ENCODE measurements around the gene JCAD. TPM values are rescaled to one million over a fixed set of nuclear protein-coding genes. Genes with fewer than 3 reads are reported as not detected.

JCAD gene
- total RNA-seq, 2 experiments from 2014 or later, result 0.16 to 0.58 TPM

DNA sequence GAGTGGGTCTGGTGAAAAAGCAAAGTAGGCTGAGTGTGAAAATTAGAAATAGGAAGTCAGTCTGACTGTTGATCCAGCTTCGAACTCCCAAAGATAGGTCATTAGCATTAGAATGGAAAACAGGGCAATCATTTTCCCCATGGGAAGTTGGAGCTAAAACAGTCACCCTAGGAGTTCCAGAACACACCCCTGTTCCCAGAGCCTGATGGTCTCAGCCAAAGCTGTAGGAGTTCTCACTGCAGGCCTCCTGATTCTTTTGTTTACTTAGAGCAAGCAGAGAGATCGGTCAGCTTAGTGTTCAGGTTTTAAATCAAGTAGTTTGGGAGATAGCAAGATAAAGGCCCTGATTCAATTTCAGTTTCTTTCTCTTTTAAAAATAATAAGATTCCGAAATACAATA is 28.8 kb upstream of the JCAD start:
- DNase-seq, result no peak
- Mint-ChIP-seq H3K27ac (no peak overlapping the region), H3K36me3 (no peaks in the 10 kb centered on the region), H3K9me3 (ENCODE audit: low read depth) (no peaks in the 10 kb centered on the region), H3K4me1 (no peaks in the 10 kb centered on the region), H3K27me3 (peaks cover 46% of the 10 kb centered on the region), H3K4me3 (no peak overlapping the region)
- no peak for ATAC-seq
- CTCF ChIA-PET, result no interaction called here

DNA sequence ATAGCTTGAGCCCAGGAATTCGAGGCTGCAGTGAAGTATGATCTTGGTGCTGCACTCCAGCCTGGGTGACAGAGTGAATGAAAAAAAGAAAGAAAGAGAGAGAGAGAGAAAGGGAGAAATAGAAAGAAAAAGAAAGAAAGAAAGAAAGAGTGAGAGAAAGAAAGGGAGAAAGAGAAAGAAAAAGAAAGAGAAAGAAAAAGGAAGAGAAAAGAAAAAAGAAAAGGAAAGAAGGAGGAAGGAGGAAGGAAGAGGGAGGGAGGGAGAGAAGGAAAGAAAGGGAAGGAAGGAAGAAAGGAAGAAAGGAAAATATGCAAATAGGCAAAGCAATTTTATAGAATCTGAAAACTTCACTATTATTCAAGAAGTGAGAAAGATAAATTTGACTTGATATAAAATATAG is 24.5 kb upstream of the JCAD start:
- DNase-seq, result no peak
- Mint-ChIP-seq H3K27ac (no peak overlapping the region), H3K36me3 (peaks cover 2% of the 10 kb centered on the region), H3K9me3 (ENCODE audit: low read depth) (peaks cover 3% of the 10 kb centered on the region), H3K27me3 (peaks cover 43% of the 10 kb centered on the region), H3K4me3 (no peak overlapping the region), H3K4me1 (no peaks in the 10 kb centered on the region)
- CTCF ChIA-PET, result interaction anchor here (1.4 kb wide), 1 partner anchor 12 kb away, joined by 4 read pairs; no protein-coding TSS in a partner anchor
- ATAC-seq, result no peak

DNA sequence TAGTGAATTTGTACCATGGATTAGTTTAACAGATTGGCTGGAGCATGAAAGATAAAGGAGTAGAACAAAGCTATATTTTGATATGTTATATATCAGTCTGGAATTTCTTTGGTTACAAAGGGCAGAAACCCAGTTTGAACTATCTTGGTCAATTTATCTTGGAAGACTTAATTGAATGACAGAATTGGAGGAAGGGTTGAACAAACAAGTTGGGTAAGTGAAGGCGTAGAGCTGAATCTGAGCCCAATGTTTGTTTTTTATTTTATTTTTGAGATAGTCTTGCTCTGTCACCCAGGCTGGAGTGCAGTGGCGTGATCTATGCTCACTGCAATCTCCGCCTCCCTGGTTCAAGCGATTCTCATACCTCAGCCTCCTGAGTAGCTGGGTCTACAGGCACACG is 21.8 kb upstream of the JCAD start:
- Mint-ChIP-seq H3K36me3 (peaks cover 2% of the 10 kb centered on the region), H3K4me1 (no peaks in the 10 kb centered on the region), H3K9me3 (ENCODE audit: low read depth) (peaks cover 3% of the 10 kb centered on the region), H3K4me3 (no peak overlapping the region), H3K27me3 (peaks cover 54% of the 10 kb centered on the region), H3K27ac (no peak overlapping the region)
- CTCF ChIA-PET, result interaction anchor here (1.2 kb wide), 1 partner anchor 79 kb away, joined by 3 read pairs; no protein-coding TSS in a partner anchor
- ATAC-seq (no peak), DNase-seq (no peak)

DNA sequence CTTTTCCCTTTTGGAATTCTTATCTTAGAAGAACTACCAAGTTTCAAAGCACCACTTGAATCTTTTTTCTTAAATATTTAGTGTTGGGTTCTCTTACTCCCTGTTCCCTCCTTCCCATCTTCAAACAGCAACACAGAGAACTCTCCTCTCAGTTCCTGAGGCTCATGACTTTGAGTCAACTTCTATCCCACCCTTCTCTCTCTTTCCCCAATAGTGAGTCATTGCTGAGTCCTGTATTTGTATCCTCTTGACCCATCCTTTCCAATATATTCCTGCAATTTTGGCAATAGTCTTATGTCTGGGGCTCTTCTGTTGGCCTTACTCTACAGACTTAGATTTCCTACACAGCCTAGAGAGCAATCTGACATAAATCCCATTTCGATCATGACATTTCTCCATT is 20.8 kb upstream of the JCAD start:
- Mint-ChIP-seq H3K9me3 (ENCODE audit: low read depth) (peaks cover 3% of the 10 kb centered on the region), H3K4me1 (no peaks in the 10 kb centered on the region), H3K27me3 (peaks cover 50% of the 10 kb centered on the region), H3K4me3 (no peak overlapping the region), H3K27ac (no peak overlapping the region), H3K36me3 (peaks cover 2% of the 10 kb centered on the region)
- CTCF ChIA-PET, result no interaction called here
- ATAC-seq, result no peak
- no peak for DNase-seq

DNA sequence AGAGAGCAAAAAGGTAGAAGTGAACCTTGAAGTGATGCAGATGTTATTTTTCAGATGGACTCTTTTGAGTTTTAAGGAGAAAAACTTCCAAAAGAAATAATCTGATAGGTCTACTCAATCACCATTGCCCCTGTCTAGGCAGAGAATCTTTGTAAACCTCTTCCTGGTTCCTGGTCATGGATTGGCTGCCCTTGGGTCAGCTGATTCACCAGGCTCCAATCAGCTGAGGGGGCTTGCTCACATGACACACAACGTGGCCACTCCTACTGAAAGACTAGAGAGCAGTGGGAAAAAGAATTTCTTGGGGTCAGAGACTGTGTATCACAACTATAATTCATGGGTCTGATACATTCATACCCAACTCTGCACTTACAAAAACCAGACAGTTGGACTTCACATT is 20.0 kb upstream of the JCAD start:
- no peak overlapping the region for H3K4me3 Mint-ChIP-seq
- peaks cover 3% of the 10 kb centered on the region for H3K9me3 Mint-ChIP-seq (ENCODE audit: low read depth)
- peaks cover 2% of the 10 kb centered on the region for H3K36me3 Mint-ChIP-seq
- no peak for DNase-seq
- peaks cover 44% of the 10 kb centered on the region for H3K27me3 Mint-ChIP-seq
- CTCF ChIA-PET, result no interaction called here
- H3K4me1 Mint-ChIP-seq, result no peaks in the 10 kb centered on the region
- no peak overlapping the region for H3K27ac Mint-ChIP-seq
- ATAC-seq, result no peak

DNA sequence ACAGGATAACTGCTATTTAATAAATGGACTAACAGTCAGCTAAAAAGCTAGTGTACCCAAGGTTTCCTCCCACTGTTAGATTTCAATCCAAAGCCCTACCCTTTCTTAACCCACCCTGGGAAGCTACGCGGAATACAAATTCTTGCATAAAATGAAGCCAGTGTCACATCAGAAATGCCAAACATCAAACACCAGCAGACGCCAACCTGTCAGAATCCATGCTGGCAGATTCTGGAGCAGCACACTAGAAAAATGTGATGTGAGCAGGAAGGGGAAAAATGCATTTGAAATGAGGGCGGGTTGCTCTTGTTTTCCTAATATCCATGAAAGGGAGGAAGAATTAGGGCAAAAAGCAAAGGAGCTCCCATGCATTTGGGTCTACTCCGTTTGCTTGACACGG is 16.1 kb upstream of the JCAD start:
- peaks cover 45% of the 10 kb centered on the region for H3K27me3 Mint-ChIP-seq
- CTCF ChIA-PET, result no interaction called here
- H3K4me1 Mint-ChIP-seq, result no peaks in the 10 kb centered on the region

DNA sequence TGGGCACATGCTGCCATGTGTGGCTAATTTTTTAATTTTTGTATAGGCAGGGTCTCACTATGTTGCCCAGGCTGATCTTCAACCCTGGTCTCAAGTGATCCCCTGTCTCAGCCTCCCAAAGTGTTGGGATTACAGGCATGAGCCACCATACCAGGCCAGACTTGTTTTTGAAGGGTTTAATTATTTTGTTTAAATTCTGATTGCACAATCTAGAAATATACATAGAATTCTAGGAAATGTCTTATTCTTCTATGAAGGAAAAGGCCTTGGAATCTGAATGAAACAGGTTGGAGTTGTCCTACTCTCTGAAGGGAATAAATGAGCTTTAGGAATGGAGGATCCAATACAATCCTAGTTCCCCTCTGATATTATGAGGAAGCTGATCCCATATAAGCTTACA is 15.5 kb upstream of the JCAD start:
- DNase-seq (no peak), ATAC-seq (no peak)
- no peaks in the 10 kb centered on the region for H3K4me1 Mint-ChIP-seq
- H3K27ac Mint-ChIP-seq, result no peak overlapping the region
- CTCF ChIA-PET, result interaction anchor here (1.3 kb wide), 1 partner anchor 11 kb away, joined by 5 read pairs; no protein-coding TSS in a partner anchor
- no peaks in the 10 kb centered on the region for H3K9me3 Mint-ChIP-seq (ENCODE audit: low read depth)
- H3K36me3 Mint-ChIP-seq, result no peaks in the 10 kb centered on the region
- H3K27me3 Mint-ChIP-seq, result peaks cover 41% of the 10 kb centered on the region
- no peak overlapping the region for H3K4me3 Mint-ChIP-seq

More for the DNA sequence above, 16.1 kb upstream of the JCAD start:
- Mint-ChIP-seq H3K27ac (no peak overlapping the region), H3K9me3 (ENCODE audit: low read depth) (peaks cover 3% of the 10 kb centered on the region), H3K36me3 (peaks cover 2% of the 10 kb centered on the region), H3K4me3 (no peak overlapping the region)
- ATAC-seq (no peak), DNase-seq (no peak)

DNA sequence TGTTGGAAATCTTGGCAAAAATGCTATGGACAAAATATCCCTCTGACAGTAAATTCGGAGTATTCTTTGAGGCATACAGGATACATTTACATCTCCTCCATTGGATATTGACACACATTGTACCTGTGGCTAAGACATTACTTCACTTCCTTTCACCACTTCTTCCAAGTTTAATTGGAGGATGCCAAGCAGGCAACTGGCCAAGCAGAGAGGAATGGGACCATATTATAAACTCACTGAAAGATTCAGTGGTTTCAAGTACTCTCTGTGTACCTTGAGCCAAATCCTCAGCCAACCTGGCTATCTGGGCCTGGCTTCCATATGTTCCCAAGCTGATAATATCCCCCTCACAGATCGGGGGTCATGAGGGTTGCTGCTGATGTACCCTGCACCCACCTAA is 14.7 kb upstream of the JCAD start:
- CTCF ChIA-PET, result interaction anchor here (1.3 kb wide), 1 partner anchor 10 kb away, joined by 5 read pairs; no protein-coding TSS in a partner anchor
- no peak for ATAC-seq
- peaks cover 39% of the 10 kb centered on the region for H3K27me3 Mint-ChIP-seq

DNA sequence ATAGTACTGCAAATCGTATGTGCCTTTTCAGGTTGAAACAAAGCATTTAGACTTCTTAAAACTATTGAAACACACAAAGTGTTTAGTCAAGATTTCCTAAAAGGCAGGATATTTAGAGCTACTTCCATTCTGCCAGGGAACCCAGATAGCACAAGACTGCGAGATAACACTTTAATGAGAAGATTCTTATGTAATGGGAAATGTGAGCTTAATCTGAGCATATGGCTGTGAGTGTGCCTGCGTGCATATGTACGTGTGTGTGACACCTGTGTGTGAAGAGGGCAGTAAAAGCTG is 14.3 kb upstream of the JCAD start:
- H3K27me3 Mint-ChIP-seq, result peaks cover 37% of the 10 kb centered on the region
- ATAC-seq, result no peak
- no peaks in the 10 kb centered on the region for H3K9me3 Mint-ChIP-seq (ENCODE audit: low read depth)
- H3K4me1 Mint-ChIP-seq, result no peaks in the 10 kb centered on the region
- no peaks in the 10 kb centered on the region for H3K36me3 Mint-ChIP-seq
- H3K4me3 Mint-ChIP-seq, result no peak overlapping the region
- CTCF ChIA-PET, result no interaction called here
- H3K27ac Mint-ChIP-seq, result no peak overlapping the region
- DNase-seq, result no peak

More for the DNA sequence above, 14.7 kb upstream of the JCAD start:
- Mint-ChIP-seq H3K9me3 (ENCODE audit: low read depth) (no peaks in the 10 kb centered on the region), H3K4me3 (no peak overlapping the region), H3K27ac (no peak overlapping the region), H3K36me3 (no peaks in the 10 kb centered on the region), H3K4me1 (no peaks in the 10 kb centered on the region)
- DNase-seq, result no peak

DNA sequence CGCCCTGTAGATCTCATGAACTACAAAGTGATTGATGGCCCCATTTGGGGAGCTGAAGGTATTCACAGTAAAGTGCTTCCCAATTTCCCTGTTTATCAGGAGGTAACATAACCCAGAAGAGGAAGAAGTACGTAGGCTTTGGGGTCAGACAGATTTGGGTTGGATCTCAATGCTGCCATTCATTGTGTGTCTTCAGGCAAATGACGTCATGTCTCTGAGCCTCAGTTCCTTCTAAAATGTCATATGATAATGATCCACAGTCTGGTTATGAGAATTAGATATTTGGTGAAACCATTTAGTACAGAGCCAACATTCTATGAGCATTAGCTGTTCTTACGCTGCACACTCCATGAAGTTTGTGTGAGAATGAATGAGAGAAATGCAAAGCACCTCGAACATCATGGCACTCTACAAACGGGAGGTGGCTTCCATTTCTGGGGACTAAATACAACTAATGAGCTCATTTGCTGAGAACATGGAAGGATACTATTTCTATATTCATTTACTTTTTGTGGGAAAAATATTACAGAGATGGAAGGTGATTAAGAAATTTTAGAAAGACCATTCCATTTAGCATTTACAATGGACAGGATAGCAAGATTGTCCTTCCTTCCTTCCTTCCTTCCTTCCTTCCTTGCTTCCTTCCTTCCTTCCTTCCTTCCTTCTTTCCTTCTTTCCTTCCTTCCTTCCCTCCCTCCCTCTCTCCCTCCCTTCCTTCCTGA is 13.8 kb upstream of the JCAD start:
- ATAC-seq (no peak), DNase-seq (no peak)
- Mint-ChIP-seq H3K4me3 (no peak overlapping the region), H3K9me3 (ENCODE audit: low read depth) (no peaks in the 10 kb centered on the region), H3K27me3 (peaks cover 31% of the 10 kb centered on the region), H3K36me3 (no peaks in the 10 kb centered on the region), H3K4me1 (no peaks in the 10 kb centered on the region), H3K27ac (no peak overlapping the region)
- CTCF ChIA-PET, result interaction anchor here (0.9 kb wide), 1 partner anchor 61 kb away, joined by 3 read pairs; no protein-coding TSS in a partner anchor

DNA sequence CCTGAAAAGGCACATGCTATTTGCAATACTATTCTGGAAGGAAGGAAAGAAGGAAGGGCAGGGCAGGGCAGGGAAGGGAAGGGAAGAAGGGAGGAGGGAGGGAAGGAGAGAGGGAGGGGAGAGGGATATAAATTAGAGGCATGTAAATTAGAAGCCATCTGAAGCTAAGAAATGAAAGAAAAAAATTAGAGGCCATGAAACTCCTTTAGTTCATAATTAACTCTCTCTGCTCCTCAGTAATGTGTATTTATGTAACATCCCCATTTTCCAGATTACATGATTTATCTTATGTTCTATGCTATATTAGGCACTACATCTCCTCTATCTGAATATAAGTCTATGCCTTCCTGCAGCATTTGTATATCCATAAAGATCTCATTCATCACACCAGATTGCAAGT is 12.7 kb upstream of the JCAD start:
- Mint-ChIP-seq H3K9me3 (ENCODE audit: low read depth) (no peaks in the 10 kb centered on the region), H3K36me3 (no peaks in the 10 kb centered on the region), H3K4me3 (no peak overlapping the region), H3K27me3 (peaks cover 26% of the 10 kb centered on the region), H3K27ac (no peak overlapping the region), H3K4me1 (no peaks in the 10 kb centered on the region)
- ATAC-seq (no peak), DNase-seq (no peak)
- CTCF ChIA-PET, result interaction anchor here (0.9 to 1.9 kb wide), 2 partner anchors 12 to 60 kb away, joined by 3 to 4 read pairs; no protein-coding TSS in a partner anchor

DNA sequence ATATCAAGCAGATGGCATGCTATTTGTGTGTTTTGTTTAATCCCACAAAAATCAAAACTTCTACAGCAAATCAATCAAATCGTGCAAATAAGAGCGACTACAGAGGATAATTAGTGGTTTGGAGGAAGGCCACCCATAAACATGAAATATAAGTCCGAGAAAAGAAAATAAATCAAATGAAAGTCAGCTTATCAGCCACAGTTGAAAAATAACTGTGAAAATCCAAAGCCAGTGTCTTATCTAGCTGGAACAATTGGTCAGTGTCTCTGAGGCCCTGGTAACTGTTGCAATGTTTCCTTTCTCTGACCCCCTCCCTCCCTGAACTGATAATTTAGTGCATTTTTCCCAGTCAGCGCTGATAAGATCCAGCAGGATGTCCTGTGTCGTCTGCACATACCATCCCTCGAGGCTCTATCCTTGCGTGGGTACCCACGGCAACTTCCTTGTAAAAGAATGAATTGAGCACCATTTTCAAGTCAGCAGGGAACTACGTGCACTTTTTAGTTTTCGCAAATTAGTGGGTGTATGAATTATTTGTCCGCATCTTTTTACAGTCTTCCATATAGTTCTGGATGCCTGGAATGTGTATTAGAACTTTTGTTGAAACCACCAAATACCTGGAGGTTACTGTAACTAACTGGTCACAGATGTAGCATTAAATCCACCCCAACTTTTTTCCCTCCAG is 10.8 kb upstream of the JCAD start:
- Mint-ChIP-seq H3K27ac (no peak overlapping the region), H3K4me3 (no peak overlapping the region), H3K36me3 (no peaks in the 10 kb centered on the region), H3K4me1 (no peaks in the 10 kb centered on the region), H3K9me3 (ENCODE audit: low read depth) (no peaks in the 10 kb centered on the region), H3K27me3 (peaks cover 23% of the 10 kb centered on the region)
- CTCF ChIA-PET, result no interaction called here
- ATAC-seq, result no peak
- no peak for DNase-seq

DNA sequence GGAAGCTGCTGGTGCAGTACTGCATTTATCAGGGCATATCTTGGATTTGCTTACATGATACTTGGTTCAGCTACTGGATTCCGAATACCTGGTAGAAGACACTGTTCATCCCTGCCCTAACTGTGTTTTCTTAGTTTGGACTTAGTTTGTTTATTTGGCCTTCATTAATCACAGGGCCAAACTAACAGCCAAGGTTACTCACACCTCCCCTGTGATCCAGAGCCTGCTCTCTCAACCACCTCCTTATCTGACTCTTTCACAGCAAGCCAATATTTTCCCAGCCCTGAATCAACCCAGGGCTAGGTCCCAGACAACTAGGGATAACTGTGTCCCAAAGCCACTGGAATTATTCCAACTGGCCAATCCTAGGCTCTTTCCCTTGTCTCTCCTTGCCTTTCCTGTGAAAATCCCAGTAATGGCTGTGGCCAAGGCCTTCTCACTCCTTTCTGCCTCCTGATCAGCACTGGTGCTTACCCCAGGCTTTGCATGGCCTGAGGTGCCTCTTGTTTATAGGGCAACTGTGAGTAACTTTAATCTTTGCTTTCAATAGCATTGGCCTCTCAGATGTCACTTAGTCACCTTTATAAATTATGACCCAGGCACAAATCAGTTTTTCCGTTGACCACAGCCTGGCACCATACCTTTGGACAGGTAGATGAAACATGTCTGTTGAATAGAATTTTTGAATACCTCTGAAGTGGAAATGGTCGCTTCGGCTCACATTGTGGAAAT is 9.3 kb upstream of the JCAD start:
- CTCF ChIA-PET, result interaction anchor here (0.6 kb wide), 1 partner anchor 162 kb away, joined by 3 read pairs; no protein-coding TSS in a partner anchor
- DNase-seq (no peak), ATAC-seq (no peak)
- peaks cover 25% of the 10 kb centered on the region for H3K27me3 Mint-ChIP-seq
- no peaks in the 10 kb centered on the region for H3K9me3 Mint-ChIP-seq (ENCODE audit: low read depth)
- H3K36me3 Mint-ChIP-seq, result no peaks in the 10 kb centered on the region
- no peaks in the 10 kb centered on the region for H3K4me1 Mint-ChIP-seq
- H3K4me3 Mint-ChIP-seq, result no peak overlapping the region
- H3K27ac Mint-ChIP-seq, result no peak overlapping the region
